OCI-M2 (cell line): ENCODE data around the gene OR2T27.
"Not testable (repeated sequence)": the region's sequence is repeated elsewhere in the genome, so short reads cannot be mapped to it uniquely, and the experiment has no call there.

Source experiments
- DNase-seq: peaks from one replicate; lab custom pipeline; 2025; ENCODE audit not compliant: unreplicated experiment; lab: John Stamatoyannopoulos, UW

OR2T27 gene

GRCh38 chr1:248655354-248655753, at the start of gene OR2T27:
TSS of gene OR2T27 (minus strand) at chr1:248655528. CDS start at chr1:248650884, 4,644 bp downstream.
- DNase-seq: not testable (repeated sequence)

- no peak for DNase-seq
These were observed 49.3 kb upstream of the OR2T27 start for GRCh38 chr1:248704606-248705005.

- DNase-seq: no peak
These were observed 48.3 kb upstream of the OR2T27 start for GRCh38 chr1:248703674-248704073.

- DNase-seq: no peak
These were observed 47.4 kb upstream of the OR2T27 start, which contains the start of gene OR14I1 for GRCh38 chr1:248702714-248703113. TSS of gene OR14I1 (minus strand) at chr1:248702766.

GRCh38 chr1:248699099-248699498, 43.8 kb upstream of the OR2T27 start:
- DNase-seq: no peak

GRCh38 chr1:248697907-248698306, 42.6 kb upstream of the OR2T27 start:
- no peak for DNase-seq

GRCh38 chr1:248696774-248697173, 41.4 kb upstream of the OR2T27 start:
- DNase-seq: no peak

- no peak for DNase-seq
These were observed 40.9 kb upstream of the OR2T27 start for GRCh38 chr1:248696261-248696660.

DNA sequence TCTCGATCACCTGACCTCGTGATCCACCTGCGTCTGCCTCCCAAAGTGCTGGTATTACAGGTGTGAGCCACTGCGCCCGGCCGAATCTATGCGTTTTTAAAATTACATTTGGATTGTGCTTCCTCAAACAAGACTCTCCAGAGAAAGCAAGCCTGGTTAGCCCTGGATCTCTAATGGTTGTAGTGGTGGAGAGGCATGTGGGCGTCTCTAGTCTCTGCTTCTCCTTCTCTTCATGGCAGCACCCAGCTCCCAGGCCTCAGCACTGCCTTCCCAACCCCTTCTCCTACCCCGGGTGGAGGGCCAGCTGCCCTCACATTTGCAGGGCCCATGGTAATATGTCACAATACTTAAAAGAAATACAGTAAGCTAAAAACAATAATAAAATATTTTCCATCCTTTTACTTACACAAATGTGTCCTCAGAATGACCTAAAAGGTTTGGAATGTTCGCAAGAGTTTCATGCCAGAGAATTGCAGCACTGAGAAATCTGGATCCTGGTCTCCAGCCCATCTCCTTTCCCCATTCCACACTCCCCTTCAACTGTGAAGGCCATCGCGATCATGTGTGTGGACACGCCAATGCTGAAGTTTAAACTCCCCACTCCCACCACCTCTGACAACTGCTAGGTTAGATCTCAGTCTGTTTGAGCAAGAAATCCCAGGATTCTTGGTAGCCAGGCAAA, 40.3 kb upstream of the OR2T27 start:
- no peak for DNase-seq

- DNase-seq: no peak
These were observed 36.3 kb upstream of the OR2T27 start for GRCh38 chr1:248691567-248692155.

DNA sequence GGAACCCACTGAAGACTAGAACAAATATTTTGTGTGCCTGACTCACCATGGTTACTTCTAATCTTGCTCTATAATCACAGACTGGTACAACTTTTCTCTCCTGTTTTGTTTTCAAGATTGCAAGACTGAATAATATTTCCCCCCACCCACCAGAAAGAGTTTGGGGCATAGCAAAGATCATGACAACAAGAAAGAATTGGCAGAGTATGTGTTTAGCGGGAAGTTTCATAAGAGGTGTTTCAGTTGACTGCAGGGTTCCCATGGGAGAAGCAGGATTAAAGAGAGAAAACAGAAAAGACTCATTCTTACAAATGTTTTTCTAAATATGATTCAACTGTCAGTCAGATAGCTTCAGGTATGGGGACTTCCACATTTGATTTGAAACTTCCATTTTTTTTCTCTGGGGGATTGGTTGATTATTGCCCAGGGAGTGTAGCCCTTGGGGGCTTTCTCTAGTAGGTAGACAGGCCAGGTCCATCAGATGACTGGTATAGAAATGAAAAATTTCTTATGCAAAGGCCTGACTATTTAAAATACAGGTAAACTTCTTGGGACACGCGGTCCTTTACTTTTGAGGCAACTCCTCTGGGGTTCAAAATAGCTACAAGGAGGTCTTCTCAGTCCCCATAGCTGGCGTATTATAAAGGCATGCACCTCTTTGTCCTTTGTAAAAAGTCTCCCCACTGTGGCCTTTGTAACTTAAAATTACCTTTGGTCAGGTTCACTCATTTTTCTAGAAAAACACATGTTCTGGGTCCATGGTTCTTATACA, 33.4 kb upstream of the OR2T27 start:
- no peak for DNase-seq

DNA sequence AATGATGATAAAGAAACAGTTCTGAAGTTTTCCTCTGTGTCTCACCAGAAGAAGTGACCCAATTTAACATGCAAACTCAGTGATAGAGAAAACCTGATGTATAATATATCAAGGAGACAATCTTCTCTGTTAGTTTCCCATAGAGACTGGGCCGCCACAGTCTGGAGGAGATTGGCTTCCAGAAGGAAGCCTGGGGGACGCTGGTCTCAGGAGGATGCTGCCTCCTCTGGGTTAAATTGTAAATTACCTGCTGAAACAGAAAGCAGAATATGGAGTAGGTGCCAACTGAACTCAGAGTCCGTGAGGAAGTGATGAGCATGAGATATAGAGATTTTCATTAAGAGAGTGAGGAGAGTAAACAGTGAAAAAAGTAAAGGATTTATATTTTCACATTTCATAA, 31.5 kb upstream of the OR2T27 start:
- DNase-seq: no peak

- DNase-seq: no peak
These were observed 26.3 kb upstream of the OR2T27 start for GRCh38 chr1:248681651-248682050.

- no peak for DNase-seq
These were observed 14.7 kb upstream of the OR2T27 start for GRCh38 chr1:248670003-248670402.

DNA sequence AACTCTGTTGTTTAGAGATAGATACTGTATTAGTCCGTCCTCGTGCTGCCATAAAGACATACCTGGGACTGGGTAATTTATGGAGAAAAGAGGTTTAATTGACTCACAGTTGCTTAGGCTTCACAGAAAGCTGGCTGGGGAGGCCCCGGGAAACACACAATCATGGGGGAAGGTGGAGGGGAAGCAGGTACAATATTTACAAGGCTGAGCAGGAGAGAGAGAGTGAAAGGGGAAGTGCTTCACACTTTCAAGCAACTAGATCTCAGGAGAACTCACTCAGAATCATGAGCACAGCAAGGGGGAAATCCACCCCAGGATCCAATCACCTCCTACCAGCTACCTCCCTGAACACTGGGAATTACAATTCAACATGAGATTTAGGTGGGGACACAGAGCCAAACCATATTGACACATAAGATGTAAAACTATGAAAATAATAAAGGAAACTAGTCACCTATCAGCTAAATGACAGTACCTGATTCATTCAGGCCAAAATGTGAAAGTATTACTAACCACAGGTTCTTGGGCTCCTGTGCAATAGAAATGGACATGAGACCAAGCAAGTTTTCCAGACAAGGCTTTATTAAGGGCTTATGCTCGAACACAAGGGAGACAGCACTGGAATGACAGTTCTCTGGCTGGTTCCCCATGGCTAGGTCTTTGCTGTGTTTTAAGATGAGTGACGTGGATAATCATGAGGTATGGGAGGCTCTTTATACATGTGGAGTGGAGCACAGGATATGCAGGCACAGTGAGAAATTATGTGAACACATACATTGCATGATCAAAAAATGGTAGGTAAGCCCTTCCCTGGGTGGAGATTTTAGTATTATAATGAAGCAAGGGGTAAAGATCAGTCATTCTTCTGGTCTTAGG, 8.4 kb upstream of the OR2T27 start:
- DNase-seq: not testable (repeated sequence)

GRCh38 chr1:248656797-248657196, 1.5 kb upstream of the OR2T27 start:
- not testable (repeated sequence) for DNase-seq

DNA sequence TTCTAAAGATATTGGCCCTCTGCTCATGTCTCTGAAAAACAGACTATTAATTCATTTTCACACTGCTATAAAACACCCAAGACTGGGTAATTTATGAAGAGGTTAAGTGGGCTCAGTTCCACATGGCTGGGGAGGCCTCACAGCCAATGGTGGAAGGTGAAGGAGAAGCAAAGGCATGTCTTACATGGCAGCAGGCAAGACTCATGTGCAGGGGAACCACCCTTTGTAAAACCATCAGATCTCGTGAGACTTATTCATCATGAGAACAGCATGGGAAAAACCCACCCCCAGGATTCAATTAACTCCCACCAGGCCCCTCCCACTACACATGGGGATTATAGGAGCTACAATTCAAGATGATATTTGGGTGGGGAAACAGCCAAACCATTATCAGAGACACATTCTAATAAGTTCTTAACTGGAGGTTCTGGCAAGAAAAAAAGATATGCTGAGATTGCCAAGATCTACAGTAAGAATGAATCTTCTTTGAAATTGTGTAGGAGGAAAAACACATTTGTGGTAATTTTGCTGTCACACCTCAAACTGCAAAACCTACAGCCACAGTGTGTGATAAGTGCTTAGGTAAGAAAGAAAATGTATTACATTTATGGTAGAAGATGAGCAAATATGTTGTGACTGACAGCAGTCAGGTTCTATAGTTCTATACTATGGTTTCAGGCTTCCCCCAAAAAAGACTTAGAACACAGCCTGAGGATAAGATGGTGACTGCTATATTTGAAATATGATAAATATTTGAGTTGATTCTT, 6.4 kb downstream of the OR2T27 start:
- DNase-seq: not testable (repeated sequence)

DNA sequence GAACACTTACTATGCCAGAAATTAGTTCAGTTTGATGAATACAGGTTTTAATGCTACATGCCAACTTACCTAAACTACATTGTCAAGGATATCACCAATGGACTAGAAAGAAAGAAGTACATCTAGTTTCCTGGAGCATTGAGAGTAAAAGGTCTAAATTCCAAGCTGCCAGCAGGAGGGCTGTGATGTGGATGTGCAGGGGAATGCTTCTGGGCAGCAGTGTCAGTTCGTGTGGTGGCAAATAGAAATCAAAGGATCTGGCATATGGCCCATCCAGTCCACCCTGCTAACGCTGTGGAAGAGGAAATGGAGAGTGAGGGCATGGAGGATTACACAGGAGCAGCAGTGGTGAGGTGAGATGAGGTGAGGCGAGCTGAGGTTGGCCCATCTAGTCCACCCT, 10.2 kb downstream of the OR2T27 start, which contains the start of gene OR2T35:
TSS of gene OR2T35 (minus strand) at position 101 of the 400 bp plus-strand sequence. CDS start 6,020 bp downstream, outside the sequence.
- DNase-seq: not testable (repeated sequence)

DNA sequence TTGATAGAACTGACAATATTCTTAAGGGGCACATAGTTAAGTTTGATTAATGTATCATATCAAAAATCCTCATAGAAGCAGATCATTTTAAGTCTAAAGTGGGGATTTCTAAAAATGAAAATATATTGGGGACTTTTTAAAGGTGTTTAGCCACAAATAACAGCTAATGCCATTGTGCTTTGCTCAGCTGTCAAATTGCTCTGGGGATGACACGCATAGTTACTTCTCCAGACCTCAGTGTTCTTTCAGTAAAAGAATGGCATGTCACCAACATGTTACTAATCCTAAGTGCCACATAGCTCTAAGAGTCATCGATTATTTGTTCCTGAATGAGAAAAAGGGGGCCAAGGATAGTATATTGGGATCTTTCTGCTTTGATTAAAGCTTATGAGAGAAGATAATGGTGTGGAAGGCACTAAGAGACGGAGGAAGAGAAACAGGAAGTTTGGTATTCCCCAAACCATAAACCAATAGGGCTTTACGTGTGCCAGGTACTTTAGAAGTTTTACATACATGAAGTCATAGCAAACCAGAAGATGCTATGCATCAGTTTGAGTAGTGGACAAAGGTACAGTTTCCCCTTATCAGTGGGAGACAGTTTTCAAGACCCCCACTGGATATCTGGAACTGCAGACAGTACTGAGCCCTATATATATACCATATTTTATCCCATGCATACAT, 12.2 kb downstream of the OR2T27 start:
- DNase-seq: not testable (repeated sequence)
